GM13976 (cell line): ENCODE data around the gene OR10A3.

ENCODE experiments used
- DNase-seq: peaks from one replicate; pipeline ENCODE4 v3.0.0; 2012; ENCODE audit warnings: low spot score
- CTCF ChIP-seq: IDR thresholded peaks from 2 replicates; pipeline ENCODE4 v1.5.1; 2012; ENCODE audit warnings: borderline replicate concordance, mild to moderate bottlenecking; ENCODE audit not compliant: insufficient read depth; ENCODE audit errors: extremely low read depth, missing control alignments, control extremely low read depth
- in situ Hi-C: fragments of 300-500 bp; cut with MboI; formaldehyde crosslinking; loops from one replicate; pipeline ENCODE4 v1.12.0; 2022; ENCODE audit warnings: low sequenced_read_pairs, mixed read lengths, inconsistent platforms; ENCODE audit not compliant: unreplicated experiment

The OR10A3 gene

GRCh38 chr11:7967826-7968225, 26.3 kb upstream of the OR10A3 start:
- in situ Hi-C loops = no loop called here
- no peak for DNase-seq
- no peak for TF ChIP-seq CTCF

- TF ChIP-seq CTCF = no peak
- DNase-seq = no peak
- in situ Hi-C loops = no loop called here
These were observed 25.6 kb upstream of the OR10A3 start for GRCh38 chr11:7967097-7967496.

- DNase-seq = no peak
- no peak for TF ChIP-seq CTCF
- in situ Hi-C loops = no loop called here
These were observed 23.9 kb upstream of the OR10A3 start, which contains the start of gene NLRP10 for GRCh38 chr11:7965386-7965785. NLRP10 (minus strand) TSS chr11:7965447; CDS start chr11:7963495, 1,952 bp downstream.

- in situ Hi-C loops = no loop called here
- TF ChIP-seq CTCF = no peak
- DNase-seq = no peak
These were observed 23.4 kb upstream of the OR10A3 start for GRCh38 chr11:7964873-7965272.

GRCh38 chr11:7964261-7964660, 22.8 kb upstream of the OR10A3 start:
- DNase-seq = no peak
- TF ChIP-seq CTCF = no peak
- in situ Hi-C loops = no loop called here

- in situ Hi-C loops = no loop called here
- TF ChIP-seq CTCF = no peak
- DNase-seq = no peak
These were observed 13.7 kb upstream of the OR10A3 start for GRCh38 chr11:7955191-7955590.

- in situ Hi-C loops = no loop called here
- DNase-seq = no peak
- no peak for TF ChIP-seq CTCF
These were observed 8.4 kb upstream of the OR10A3 start for GRCh38 chr11:7949934-7950333.
